Bladder microvascular endothelial cell (primary cell): Measurements from ENCODE around the gene KCNC2. TPM values are rescaled to one million over a fixed set of nuclear protein-coding genes. Genes with fewer than 3 reads are reported as not detected.

Experiments
- total RNA-seq: library from RNA; depleted of rRNA; stranded (reverse); fragments of >200 nt; gene quantifications from 2 replicates; pipeline ENCODE4 v1.2.3, GENCODE V29; 2014

KCNC2 gene
- 0.32 TPM in 1 of 2 replicates, not detected in the other for total RNA-seq

GRCh38 chr12:75209812-75210138 is at the start of gene KCNC2:
Gene KCNC2 (minus strand): TSS chr12:75209839.

Other genes starting within 250 kb of the KCNC2 start
- 0.81 and 1.0 TPM in 2 replicates for gene CAPS2, start 120.5 kb upstream of the KCNC2 start, total RNA-seq
- not detected in 2 replicates for gene GLIPR1L1, start 124.8 kb upstream of the KCNC2 start, total RNA-seq
- gene GLIPR1L2, start 181.2 kb upstream of the KCNC2 start, total RNA-seq: 0.38 TPM in 1 of 2 replicates, not detected in the other